Transverse colon (tissue), 4 donors: ENCODE measurements around the gene C1QTNF9. TPM values are rescaled to one million over a fixed set of nuclear protein-coding genes. Genes with fewer than 3 reads are reported as not detected.

ENCODE experiments used
- DNase-seq: peaks from one replicate; pipeline ENCODE4 v3.0.0-alpha.2; 2019
- H3K27ac ChIP-seq, 4 donors: fragments of 200-600 bp; sonication (generic); 2 replicates each; pipeline ENCODE4 v1.5.1; 2016 to 2018; ENCODE audit warnings: inconsistent platforms in 4 of 4
- H3K27me3 ChIP-seq: fragments of 200-600 bp; sonication (generic); 2 replicates; pipeline ENCODE4 v1.5.1; 2017; ENCODE audit warnings: inconsistent platforms
- H3K36me3 ChIP-seq, 4 donors: fragments of 200-600 bp; sonication (generic); 2 replicates each; pipeline ENCODE4 v1.5.1; 2017 to 2019; ENCODE audit warnings: inconsistent platforms in 4 of 4
- H3K4me1 ChIP-seq, 4 donors: fragments of 200-600 bp; sonication (generic); 2 replicates each; pipeline ENCODE4 v1.5.1; 2017 to 2020; ENCODE audit warnings: inconsistent platforms in 4 of 4
- H3K4me3 ChIP-seq, 4 donors: fragments of 200-600 bp; sonication (generic); 1 replicate in 1 of 4; 2 replicates in 3 of 4; pipeline versions ENCODE4 v1.5.1 to v1.6.1; 2017 to 2019; ENCODE audit warnings: inconsistent platforms in 4 of 4
- H3K9me3 ChIP-seq, 2 donors: fragments of 200-600 bp; sonication (generic); 2 replicates each; pipeline ENCODE4 v1.5.1; 2017 to 2019; ENCODE audit warnings: inconsistent platforms in 2 of 2
- EP300 ChIP-seq: sonication (generic); formaldehyde crosslinking; IDR thresholded peaks from one replicate; pipeline ENCODE4 v1.6.1; 2017; ENCODE audit warnings: antibody characterized with exemption, low read depth
- POLR2A ChIP-seq: fragments of 450-650 bp; IDR thresholded peaks from one replicate; pipeline ENCODE4 v1.6.1; 2016; ENCODE audit warnings: antibody characterized with exemption, mild to moderate bottlenecking, moderate library complexity
- POLR2AphosphoS5 ChIP-seq, 3 donors: sonication (generic); formaldehyde crosslinking; IDR thresholded peaks; one replicate each; pipeline ENCODE4 v1.6.1; 2016; ENCODE audit warnings: antibody characterized with exemption in 3 of 3
- WGBS, 2 donors: methylation state at CpG; one replicate each; pipeline ENCODE4 v1.1.5; 2018; ENCODE audit warnings: low coverage in 1 of 2; 5-methylcytosine and 5-hydroxymethylcytosine counted together
- in situ Hi-C, 4 donors: fragments of 200-750 bp; cut with MboI; loops; one replicate each; pipeline versions ENCODE4 v1.15.0 to v1.15.1; 2017; ENCODE audit warnings: low sequenced_read_pairs in 3 of 4, low pct_ligation_motif_present in 1 of 4, low pct_unique_long_range_greater_than_20kb in 1 of 4
- intact Hi-C: fragments of 100-400 bp; cut with DNase I; formaldehyde crosslinking; loops from one replicate; pipeline ENCODE4 v1.15.1; 2023; ENCODE audit warnings: low total_unique reads
- total RNA-seq, 4 donors: library from RNA; depleted of rRNA; stranded (reverse); fragments of >200 nt; gene quantifications; one replicate each; pipeline ENCODE4 v1.1.0, GENCODE V29; 2016
- TF ChIP-seq, protein P1 (sequence below), 5 experiments: fragments of 200-600 bp in 3 of 5; fragments of 450-650 bp in 2 of 5; sonication (generic) in 3 of 5; IDR thresholded peaks; 1 replicate in 2 of 5; 2 replicates in 3 of 5; pipeline ENCODE4 v1.5.1; 2016 to 2017; ENCODE audit warnings: antibody characterized with exemption in 5 of 5, inconsistent platforms in 3 of 5, mild to moderate bottlenecking in 2 of 5, moderate library complexity in 1 of 5

C1QTNF9 gene
- total RNA-seq, 4 donors from 2014 or later: 0.48 TPM; not detected in 3

DNA sequence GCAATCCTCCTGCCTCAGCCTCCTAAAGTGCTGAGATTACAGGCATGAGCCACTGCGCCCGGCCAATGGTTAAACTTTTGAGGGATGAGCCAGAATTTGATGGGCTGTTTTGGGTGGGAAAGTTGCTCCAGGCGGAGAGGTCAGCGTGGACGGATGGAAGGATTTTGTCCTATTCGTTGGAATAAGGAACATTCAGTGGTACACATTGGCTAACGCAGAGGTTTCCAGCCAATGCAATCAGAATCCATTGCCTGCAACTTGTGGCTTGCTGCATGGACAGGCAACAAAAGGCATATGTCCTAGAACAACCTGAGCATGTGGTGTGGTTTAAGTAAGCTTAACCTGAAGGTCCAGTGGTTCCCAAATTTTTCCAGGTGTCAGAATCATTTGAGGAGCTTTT, 35.5 kb upstream of the C1QTNF9 start:
- Histone ChIP-seq H3K36me3 (no peaks in the 10 kb centered on the region), H3K4me1 (peaks cover 32 to 53% (median 33%) of the 10 kb centered on the region in 4 donors), H3K9me3 (no peaks in the 10 kb centered on the region), H3K4me3 (no peak overlapping the region), H3K27me3 (no peaks in the 10 kb centered on the region), H3K27ac (peak overlapping the region; percentile 2 to 53 (median 30))
- TF ChIP-seq POLR2A (no peak), EP300 (no peak), POLR2AphosphoS5 (IDR thresholded peaks at IDR 0.05) (no peak)
- TF ChIP-seq, protein P1, sequence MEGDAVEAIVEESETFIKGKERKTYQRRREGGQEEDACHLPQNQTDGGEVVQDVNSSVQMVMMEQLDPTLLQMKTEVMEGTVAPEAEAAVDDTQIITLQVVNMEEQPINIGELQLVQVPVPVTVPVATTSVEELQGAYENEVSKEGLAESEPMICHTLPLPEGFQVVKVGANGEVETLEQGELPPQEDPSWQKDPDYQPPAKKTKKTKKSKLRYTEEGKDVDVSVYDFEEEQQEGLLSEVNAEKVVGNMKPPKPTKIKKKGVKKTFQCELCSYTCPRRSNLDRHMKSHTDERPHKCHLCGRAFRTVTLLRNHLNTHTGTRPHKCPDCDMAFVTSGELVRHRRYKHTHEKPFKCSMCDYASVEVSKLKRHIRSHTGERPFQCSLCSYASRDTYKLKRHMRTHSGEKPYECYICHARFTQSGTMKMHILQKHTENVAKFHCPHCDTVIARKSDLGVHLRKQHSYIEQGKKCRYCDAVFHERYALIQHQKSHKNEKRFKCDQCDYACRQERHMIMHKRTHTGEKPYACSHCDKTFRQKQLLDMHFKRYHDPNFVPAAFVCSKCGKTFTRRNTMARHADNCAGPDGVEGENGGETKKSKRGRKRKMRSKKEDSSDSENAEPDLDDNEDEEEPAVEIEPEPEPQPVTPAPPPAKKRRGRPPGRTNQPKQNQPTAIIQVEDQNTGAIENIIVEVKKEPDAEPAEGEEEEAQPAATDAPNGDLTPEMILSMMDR (IDR thresholded peaks at IDR 0.05): no peak
- in situ Hi-C loops (no loop called here), intact Hi-C loops (no loop called here)
- no peak for DNase-seq
- 91 to 94% methylated on average over 6 to 7 of the region's 7 CpGs for WGBS, 2 donors

DNA sequence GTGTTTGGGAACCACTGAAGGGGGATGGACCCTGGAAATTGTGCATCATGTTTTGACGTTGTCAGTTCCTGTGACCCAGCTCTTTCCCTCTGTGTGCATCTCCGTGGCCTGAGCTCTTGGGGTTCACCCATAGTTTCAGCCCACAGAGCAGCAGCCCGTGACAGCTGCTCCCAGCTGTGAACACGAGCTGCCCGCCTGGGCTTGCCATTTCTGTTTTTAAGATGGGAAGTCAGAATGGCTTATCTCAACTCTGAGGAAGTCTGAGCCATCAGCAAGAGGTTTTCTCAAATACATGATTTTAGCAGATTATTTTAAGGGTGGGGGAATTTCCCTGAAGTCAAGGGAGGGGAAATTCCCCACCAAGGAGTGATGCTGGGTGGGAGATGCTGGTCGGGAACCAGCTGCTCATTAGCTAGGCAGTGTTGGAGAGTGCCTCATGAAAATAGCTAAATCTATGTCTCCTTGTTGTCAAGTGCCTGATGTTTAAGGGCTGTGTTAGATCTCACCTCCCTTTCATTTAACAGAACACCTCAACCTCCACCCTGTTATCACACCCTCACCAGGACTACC, 34.8 kb upstream of the C1QTNF9 start:
- DNase-seq: peak; percentile 34
- Histone ChIP-seq H3K27ac (peak overlapping the region; percentile 2 to 53 (median 30)), H3K4me1 (peaks cover 32 to 56% (median 33%) of the 10 kb centered on the region in 4 donors), H3K27me3 (no peaks in the 10 kb centered on the region), H3K4me3 (no peak overlapping the region), H3K9me3 (no peaks in the 10 kb centered on the region), H3K36me3 (no peaks in the 10 kb centered on the region)
- TF ChIP-seq, protein P1 (IDR thresholded peaks at IDR 0.05): no peak
- TF ChIP-seq EP300: no peak
- no peak for TF ChIP-seq POLR2A
- 40 to 61% methylated on average over 1 to 6 of the region's 6 CpGs for WGBS, 2 donors
- intact Hi-C loops (no loop called here), in situ Hi-C loops (loop anchor here in 1 of 4 donors (25.0 kb wide), 1 partner anchor 213 kb away; no protein-coding TSS in a partner anchor)

DNA sequence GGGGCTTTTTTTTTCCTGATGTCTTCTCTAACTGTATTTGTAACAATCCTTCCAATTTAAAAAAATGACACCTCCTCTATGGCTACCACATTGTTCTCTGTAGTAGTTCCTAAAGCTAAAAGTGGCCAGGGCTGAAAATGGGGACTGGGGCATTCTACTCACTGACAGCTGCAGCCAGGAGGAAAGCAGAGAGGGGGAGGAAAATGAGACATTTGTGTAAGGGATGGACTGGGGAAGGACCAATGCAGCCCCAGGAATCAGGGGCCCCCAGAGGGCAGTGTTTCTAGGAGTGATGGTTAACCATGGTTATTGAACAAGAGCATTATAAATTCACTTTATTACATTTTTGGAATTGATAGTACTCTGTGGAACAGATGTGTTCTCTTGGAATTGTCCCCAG, 34.3 kb upstream of the C1QTNF9 start:
- DNase-seq: no peak
- Histone ChIP-seq H3K4me1 (peaks cover 29 to 58% (median 31%) of the 10 kb centered on the region in 4 donors), H3K9me3 (no peaks in the 10 kb centered on the region), H3K36me3 (no peaks in the 10 kb centered on the region), H3K27ac (peak overlapping the region; percentile 2 to 53 (median 30)), H3K27me3 (no peaks in the 10 kb centered on the region), H3K4me3 (no peak overlapping the region)
- TF ChIP-seq, protein P1 (IDR thresholded peaks at IDR 0.05): no peak
- TF ChIP-seq POLR2A: no peak
- no peak for TF ChIP-seq EP300
- no peak for TF ChIP-seq POLR2AphosphoS5 (IDR thresholded peaks at IDR 0.05)
- in situ Hi-C loops (loop anchor here in 1 of 4 donors (25.0 kb wide), 1 partner anchor 212 kb away; no protein-coding TSS in a partner anchor), intact Hi-C loops (no loop called here)

DNA sequence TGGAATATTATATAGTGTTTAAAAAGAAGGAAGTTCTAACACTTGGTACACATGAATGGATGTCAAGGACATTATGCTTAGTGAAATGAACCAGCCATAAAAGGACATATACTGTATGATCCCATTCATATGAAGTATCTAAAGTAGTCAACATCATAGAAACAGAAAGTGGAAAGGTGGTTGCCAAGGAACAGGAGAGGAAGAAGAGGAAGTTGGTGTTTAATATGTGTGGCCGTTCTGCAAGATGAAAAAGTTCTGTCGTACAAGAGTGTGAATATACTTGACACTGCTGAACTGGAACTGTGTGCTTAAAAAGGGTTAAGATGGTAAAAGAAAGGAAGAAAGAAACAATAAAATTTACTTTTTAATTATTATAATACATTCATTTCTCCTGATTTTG, 33.1 kb upstream of the C1QTNF9 start:
- no peak overlapping the region for H3K27ac ChIP-seq
- in situ Hi-C loops: loop anchor here in 1 of 4 donors (25.0 kb wide), 1 partner anchor 211 kb away; no protein-coding TSS in a partner anchor
- H3K4me1 ChIP-seq: peaks cover 16 to 51% (median 21%) of the 10 kb centered on the region in 4 donors
- H3K4me3 ChIP-seq: no peak overlapping the region
- no peaks in the 10 kb centered on the region for H3K27me3 ChIP-seq
- 57 to 69% methylated on average over 2 of the region's 2 CpGs for WGBS, 2 donors
- H3K9me3 ChIP-seq: no peaks in the 10 kb centered on the region
- no peaks in the 10 kb centered on the region for H3K36me3 ChIP-seq
- intact Hi-C loops: no loop called here
- no peak for DNase-seq
- TF ChIP-seq EP300 (no peak), POLR2AphosphoS5 (IDR thresholded peaks at IDR 0.05) (no peak), POLR2A (no peak)
- TF ChIP-seq, protein P1 (IDR thresholded peaks at IDR 0.05): no peak
